ENCODE results near the gene SHANK3.

The SHANK3 gene

GRCh38 chr22:50714631-50715179 lies 42.1 kb downstream of the SHANK3 start:
- H3K27ac ChIP-seq (ENCODE audit: low read depth, low read length) = no peak overlapping the region
- no peak overlapping the region for H3K4me3 ChIP-seq (ENCODE audit: low read depth, low read length)
- no peaks in the 10 kb centered on the region for H3K4me1 ChIP-seq (ENCODE audit: control insufficient read depth, insufficient read depth, low read length)
- no peaks in the 10 kb centered on the region for H3K9me3 ChIP-seq (ENCODE audit: control insufficient read depth, insufficient read depth, low read length)
- H3K27me3 ChIP-seq (ENCODE audit: control insufficient read depth, insufficient read depth, low read length) = peaks cover 28% of the 10 kb centered on the region
- no peak overlapping the region for H3K9ac ChIP-seq (ENCODE audit: low read depth, low read length)
- H3K36me3 ChIP-seq (ENCODE audit: control insufficient read depth, insufficient read depth, low read length) = no peaks in the 10 kb centered on the region

- no peaks in the 10 kb centered on the region for H3K4me1 ChIP-seq (ENCODE audit: control insufficient read depth, insufficient read depth, low read length)
- no peaks in the 10 kb centered on the region for H3K36me3 ChIP-seq (ENCODE audit: control insufficient read depth, insufficient read depth, low read length)
- H3K27ac ChIP-seq (ENCODE audit: low read depth, low read length) = no peak overlapping the region
- no peaks in the 10 kb centered on the region for H3K9me3 ChIP-seq (ENCODE audit: control insufficient read depth, insufficient read depth, low read length)
- H3K4me3 ChIP-seq (ENCODE audit: low read depth, low read length) = no peak overlapping the region
- no peak overlapping the region for H3K9ac ChIP-seq (ENCODE audit: low read depth, low read length)
- H3K27me3 ChIP-seq (ENCODE audit: control insufficient read depth, insufficient read depth, low read length) = peaks cover 33% of the 10 kb centered on the region
These were observed 42.6 kb downstream of the SHANK3 start for GRCh38 chr22:50715250-50715649.

- Histone ChIP-seq H3K4me1 (ENCODE audit: control insufficient read depth, insufficient read depth, low read length) (no peaks in the 10 kb centered on the region), H3K27me3 (ENCODE audit: control insufficient read depth, insufficient read depth, low read length) (peaks cover 39% of the 10 kb centered on the region), H3K9ac (ENCODE audit: low read depth, low read length) (no peak overlapping the region), H3K27ac (ENCODE audit: low read depth, low read length) (no peak overlapping the region), H3K9me3 (ENCODE audit: control insufficient read depth, insufficient read depth, low read length) (no peaks in the 10 kb centered on the region), H3K4me3 (ENCODE audit: low read depth, low read length) (no peak overlapping the region), H3K36me3 (ENCODE audit: control insufficient read depth, insufficient read depth, low read length) (no peaks in the 10 kb centered on the region)
These were observed 43.2 kb downstream of the SHANK3 start for GRCh38 chr22:50715776-50716175.

- Histone ChIP-seq H3K36me3 (ENCODE audit: control insufficient read depth, insufficient read depth, low read length) (no peaks in the 10 kb centered on the region), H3K4me1 (ENCODE audit: control insufficient read depth, insufficient read depth, low read length) (no peaks in the 10 kb centered on the region), H3K27ac (ENCODE audit: low read depth, low read length) (no peak overlapping the region), H3K4me3 (ENCODE audit: low read depth, low read length) (no peak overlapping the region), H3K9ac (ENCODE audit: low read depth, low read length) (no peak overlapping the region), H3K27me3 (ENCODE audit: control insufficient read depth, insufficient read depth, low read length) (peaks cover 45% of the 10 kb centered on the region), H3K9me3 (ENCODE audit: control insufficient read depth, insufficient read depth, low read length) (no peaks in the 10 kb centered on the region)
These were observed 43.8 kb downstream of the SHANK3 start for GRCh38 chr22:50716290-50717024.

- no peaks in the 10 kb centered on the region for H3K4me1 ChIP-seq (ENCODE audit: control insufficient read depth, insufficient read depth, low read length)
- no peaks in the 10 kb centered on the region for H3K9me3 ChIP-seq (ENCODE audit: control insufficient read depth, insufficient read depth, low read length)
- no peaks in the 10 kb centered on the region for H3K36me3 ChIP-seq (ENCODE audit: control insufficient read depth, insufficient read depth, low read length)
- no peak overlapping the region for H3K27ac ChIP-seq (ENCODE audit: low read depth, low read length)
- H3K9ac ChIP-seq (ENCODE audit: low read depth, low read length) = no peak overlapping the region
- no peak overlapping the region for H3K4me3 ChIP-seq (ENCODE audit: low read depth, low read length)
- peaks cover 59% of the 10 kb centered on the region for H3K27me3 ChIP-seq (ENCODE audit: control insufficient read depth, insufficient read depth, low read length)
These were observed 45.2 kb downstream of the SHANK3 start for GRCh38 chr22:50717709-50718351.

GRCh38 chr22:50718352-50718709 lies 45.7 kb downstream of the SHANK3 start:
- H3K9ac ChIP-seq (ENCODE audit: low read depth, low read length) = no peak overlapping the region
- no peak overlapping the region for H3K4me3 ChIP-seq (ENCODE audit: low read depth, low read length)
- no peaks in the 10 kb centered on the region for H3K4me1 ChIP-seq (ENCODE audit: control insufficient read depth, insufficient read depth, low read length)
- no peaks in the 10 kb centered on the region for H3K36me3 ChIP-seq (ENCODE audit: control insufficient read depth, insufficient read depth, low read length)
- H3K27ac ChIP-seq (ENCODE audit: low read depth, low read length) = no peak overlapping the region
- peaks cover 64% of the 10 kb centered on the region for H3K27me3 ChIP-seq (ENCODE audit: control insufficient read depth, insufficient read depth, low read length)
- no peaks in the 10 kb centered on the region for H3K9me3 ChIP-seq (ENCODE audit: control insufficient read depth, insufficient read depth, low read length)

GRCh38 chr22:50719814-50720300 lies 47.2 kb downstream of the SHANK3 start:
- Histone ChIP-seq H3K9ac (ENCODE audit: low read depth, low read length) (no peak overlapping the region), H3K4me1 (ENCODE audit: control insufficient read depth, insufficient read depth, low read length) (no peaks in the 10 kb centered on the region), H3K9me3 (ENCODE audit: control insufficient read depth, insufficient read depth, low read length) (no peaks in the 10 kb centered on the region), H3K36me3 (ENCODE audit: control insufficient read depth, insufficient read depth, low read length) (no peaks in the 10 kb centered on the region), H3K27me3 (ENCODE audit: control insufficient read depth, insufficient read depth, low read length) (peaks cover 68% of the 10 kb centered on the region), H3K27ac (ENCODE audit: low read depth, low read length) (no peak overlapping the region), H3K4me3 (ENCODE audit: low read depth, low read length) (no peak overlapping the region; the same call in 1 of the 2 replicates)

GRCh38 chr22:50720301-50721256 lies 48.0 kb downstream of the SHANK3 start:
- Histone ChIP-seq H3K27me3 (ENCODE audit: control insufficient read depth, insufficient read depth, low read length) (peaks cover 68% of the 10 kb centered on the region), H3K27ac (ENCODE audit: low read depth, low read length) (no peak overlapping the region), H3K36me3 (ENCODE audit: control insufficient read depth, insufficient read depth, low read length) (no peaks in the 10 kb centered on the region), H3K9ac (ENCODE audit: low read depth, low read length) (no peak overlapping the region), H3K4me3 (ENCODE audit: low read depth, low read length) (peak overlapping the region; percentile 40), H3K4me1 (ENCODE audit: control insufficient read depth, insufficient read depth, low read length) (no peaks in the 10 kb centered on the region), H3K9me3 (ENCODE audit: control insufficient read depth, insufficient read depth, low read length) (no peaks in the 10 kb centered on the region)

- no peaks in the 10 kb centered on the region for H3K36me3 ChIP-seq (ENCODE audit: control insufficient read depth, insufficient read depth, low read length)
- H3K4me3 ChIP-seq (ENCODE audit: low read depth, low read length) = no peak overlapping the region
- H3K27me3 ChIP-seq (ENCODE audit: control insufficient read depth, insufficient read depth, low read length) = peaks cover 68% of the 10 kb centered on the region
- no peak overlapping the region for H3K27ac ChIP-seq (ENCODE audit: low read depth, low read length)
- H3K9me3 ChIP-seq (ENCODE audit: control insufficient read depth, insufficient read depth, low read length) = no peaks in the 10 kb centered on the region
- H3K9ac ChIP-seq (ENCODE audit: low read depth, low read length) = no peak overlapping the region
- no peaks in the 10 kb centered on the region for H3K4me1 ChIP-seq (ENCODE audit: control insufficient read depth, insufficient read depth, low read length)
These were observed 48.7 kb downstream of the SHANK3 start for GRCh38 chr22:50721257-50721844.

- Histone ChIP-seq H3K36me3 (ENCODE audit: control insufficient read depth, insufficient read depth, low read length) (no peaks in the 10 kb centered on the region), H3K4me1 (ENCODE audit: control insufficient read depth, insufficient read depth, low read length) (no peaks in the 10 kb centered on the region), H3K4me3 (ENCODE audit: low read depth, low read length) (no peak overlapping the region), H3K9ac (ENCODE audit: low read depth, low read length) (no peak overlapping the region), H3K27ac (ENCODE audit: low read depth, low read length) (no peak overlapping the region), H3K27me3 (ENCODE audit: control insufficient read depth, insufficient read depth, low read length) (peaks cover 66% of the 10 kb centered on the region), H3K9me3 (ENCODE audit: control insufficient read depth, insufficient read depth, low read length) (no peaks in the 10 kb centered on the region)
These were observed 49.6 kb downstream of the SHANK3 start for GRCh38 chr22:50722048-50722701.
